ENCODE measurements around the gene NAA15.
A peak's percentile ranks its signal among the peaks of the same experiment; 100 is the strongest.

NAA15 gene

GRCh38 chr4:139330283-139330682 lies 29.0 kb downstream of the NAA15 start (continued):
- TF ChIP-seq HOXD13 (CRISPR knock-in tag; IDR thresholded peaks at IDR 0.05; ENCODE audit: borderline replicate concordance) (no peak), ZBTB44 (tag by site-specific recombination; IDR thresholded peaks at IDR 0.05) (no peak), ZNF354C (tag by site-specific recombination; IDR thresholded peaks at IDR 0.05; ENCODE audit: borderline replicate concordance, low read depth) (no peak)

- ChIA-PET POLR2A (no interaction called here), CTCF (interaction anchor here (0.6 to 1.7 kb wide), 3 partner anchors 35 to 1553 kb away, joined by 3 read pairs; no protein-coding TSS in a partner anchor)
- Histone ChIP-seq H3K9me3 (ENCODE audit: control insufficient read depth, insufficient read depth, low read depth, low read length) (no peaks in the 10 kb centered on the region), H3K36me3 (ENCODE audit: control insufficient read depth in 2 of 2, insufficient read depth in 1 of 2, low read length in 2 of 2) (peaks cover 3 to 13% of the 10 kb centered on the region in 2 experiments; a peak in 2 of 3 replicates), H3K4me1 (ENCODE audit: control insufficient read depth, insufficient read depth, low read length) (no peaks in the 10 kb centered on the region), H3K4me3 (ENCODE audit: low read depth, low read length) (no peak overlapping the region), H3K27ac (ENCODE audit: extremely low read depth, low read depth, low read length) (no peak overlapping the region)
- TF ChIP-seq PRDM10 (tag by site-specific recombination; IDR thresholded peaks at IDR 0.05) (no peak), ZNF362 (tag by site-specific recombination; IDR thresholded peaks at IDR 0.05) (peak; percentile 49; the same call in 1 of the 2 replicates)
Observed at GRCh38 chr4:139331185-139331584, 29.9 kb downstream of the NAA15 start.

- ChIA-PET CTCF (no interaction called here), POLR2A (interaction anchor here (0.7 kb wide), 1 partner anchor 263 kb away, joined by 6 read pairs; no protein-coding TSS in a partner anchor)
- Histone ChIP-seq H3K4me3 (ENCODE audit: low read depth, low read length) (no peak overlapping the region), H3K9me3 (ENCODE audit: control insufficient read depth, insufficient read depth, low read depth, low read length) (no peaks in the 10 kb centered on the region), H3K27ac (ENCODE audit: extremely low read depth, low read depth, low read length) (no peak overlapping the region), H3K36me3 (ENCODE audit: control insufficient read depth in 2 of 2, insufficient read depth in 1 of 2, low read length in 2 of 2) (peaks cover 2 to 19% of the 10 kb centered on the region in 2 experiments; a peak in 2 of 3 replicates), H3K4me1 (ENCODE audit: control insufficient read depth, insufficient read depth, low read length) (no peaks in the 10 kb centered on the region)
- TF ChIP-seq ZNF596 (tag by site-specific recombination; IDR thresholded peaks at IDR 0.05) (no peak), ZNF174 (tag by site-specific recombination; IDR thresholded peaks at IDR 0.05) (no peak), PRDM4 (tag by site-specific recombination; IDR thresholded peaks at IDR 0.05) (no peak), ZNF654 (tag by site-specific recombination; IDR thresholded peaks at IDR 0.05; ENCODE audit: low read depth) (no peak), PRDM6 (tag by site-specific recombination; IDR thresholded peaks at IDR 0.05) (no peak), ZNF660 (tag by site-specific recombination; IDR thresholded peaks at IDR 0.05) (no peak), ZNF473 (tag by site-specific recombination; IDR thresholded peaks at IDR 0.05) (no peak), ZEB2 (tag by site-specific recombination; IDR thresholded peaks at IDR 0.05) (no peak)
Observed at GRCh38 chr4:139333046-139333445, 31.7 kb downstream of the NAA15 start.
